ENCODE data around the gene C1D.
"Not testable (repeated sequence)": the region's sequence is repeated elsewhere in the genome, so short reads cannot be mapped to it uniquely, and the experiment has no call there.

The C1D gene, protein sequence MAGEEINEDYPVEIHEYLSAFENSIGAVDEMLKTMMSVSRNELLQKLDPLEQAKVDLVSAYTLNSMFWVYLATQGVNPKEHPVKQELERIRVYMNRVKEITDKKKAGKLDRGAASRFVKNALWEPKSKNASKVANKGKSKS

DNA sequence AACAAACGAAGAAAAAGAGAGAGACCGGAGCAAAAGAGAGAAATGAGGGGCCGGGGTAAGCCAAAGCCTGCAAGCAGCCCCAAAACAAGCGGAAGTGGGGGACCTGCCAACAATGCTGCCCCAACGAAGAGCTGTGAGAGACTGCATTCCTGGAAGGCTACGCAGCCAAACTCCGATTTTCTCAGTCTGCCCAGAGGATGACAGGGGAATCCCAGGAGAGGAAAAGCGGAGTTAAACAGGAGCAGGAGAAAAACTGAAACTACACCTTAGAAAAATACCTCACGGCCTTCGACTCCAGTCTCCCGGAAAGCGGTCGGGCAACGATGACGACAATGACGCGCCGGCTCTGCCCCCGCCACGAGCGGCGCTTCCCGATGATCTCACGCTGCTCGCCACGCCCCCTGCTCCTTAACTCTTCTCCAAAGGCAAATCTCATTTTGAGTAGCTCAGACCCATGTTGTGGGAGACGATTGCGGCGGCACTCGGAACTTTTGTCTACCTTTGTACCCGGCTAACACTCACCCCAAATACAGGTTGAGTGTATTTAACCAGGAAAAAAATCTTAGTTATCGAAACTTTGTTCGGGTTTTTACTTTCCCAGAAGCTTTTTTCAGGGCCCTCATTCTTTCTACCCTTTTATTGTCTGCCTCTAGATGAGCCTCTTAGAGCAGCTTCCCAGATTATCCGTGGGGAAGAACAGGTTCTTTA, at the start of gene C1D:
TSS of gene C1D (minus strand) at position 325 of the 708 bp plus-strand sequence. CDS start 15,694 bp downstream, outside the sequence.
- DNase-seq (ENCODE audit: low spot score) = peak; percentile 91

DNA sequence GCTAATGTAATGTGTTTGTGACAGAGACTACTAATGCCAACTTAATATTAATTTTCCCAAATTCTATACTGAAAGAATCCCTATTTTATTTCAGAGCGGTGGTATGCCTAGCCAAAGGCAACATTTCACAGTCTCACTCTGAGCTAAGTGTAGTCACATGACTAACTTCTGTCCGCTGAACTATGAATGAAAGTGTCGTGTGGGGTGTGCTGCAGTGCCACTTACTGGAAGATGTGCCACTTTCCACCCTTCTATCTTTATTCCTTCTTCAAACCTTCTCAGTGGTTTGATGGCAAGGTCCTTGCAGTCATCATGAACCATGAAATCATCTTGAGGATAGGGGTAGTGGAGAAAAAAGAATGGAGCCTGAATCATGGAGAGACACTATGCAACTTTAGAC, 47.3 kb upstream of the C1D start:
- no peak for DNase-seq (ENCODE audit: low spot score)

DNA sequence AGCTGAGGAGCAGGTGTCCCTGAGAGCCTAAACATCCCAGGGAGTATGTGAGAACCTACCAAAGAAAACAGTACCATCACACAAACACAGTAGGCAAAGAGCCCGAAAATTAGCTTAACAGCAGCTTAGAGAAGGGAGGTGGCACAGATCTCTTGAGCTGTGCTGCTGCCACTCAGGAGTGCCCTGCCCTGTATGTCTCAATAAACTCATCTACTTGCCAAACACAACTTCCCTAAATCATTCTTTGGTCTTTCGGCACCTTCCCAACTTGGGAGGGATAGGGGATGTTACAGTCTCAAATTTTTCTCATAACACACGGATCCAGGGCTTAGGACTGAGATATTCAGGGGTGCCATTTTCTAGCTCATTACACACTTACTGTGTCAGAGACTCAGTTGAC, 45.3 kb upstream of the C1D start:
- DNase-seq (ENCODE audit: low spot score) = no peak

- no peak for DNase-seq (ENCODE audit: low spot score)
Measured at GRCh38 chr2:68107475-68107874, 44.7 kb upstream of the C1D start.

DNA sequence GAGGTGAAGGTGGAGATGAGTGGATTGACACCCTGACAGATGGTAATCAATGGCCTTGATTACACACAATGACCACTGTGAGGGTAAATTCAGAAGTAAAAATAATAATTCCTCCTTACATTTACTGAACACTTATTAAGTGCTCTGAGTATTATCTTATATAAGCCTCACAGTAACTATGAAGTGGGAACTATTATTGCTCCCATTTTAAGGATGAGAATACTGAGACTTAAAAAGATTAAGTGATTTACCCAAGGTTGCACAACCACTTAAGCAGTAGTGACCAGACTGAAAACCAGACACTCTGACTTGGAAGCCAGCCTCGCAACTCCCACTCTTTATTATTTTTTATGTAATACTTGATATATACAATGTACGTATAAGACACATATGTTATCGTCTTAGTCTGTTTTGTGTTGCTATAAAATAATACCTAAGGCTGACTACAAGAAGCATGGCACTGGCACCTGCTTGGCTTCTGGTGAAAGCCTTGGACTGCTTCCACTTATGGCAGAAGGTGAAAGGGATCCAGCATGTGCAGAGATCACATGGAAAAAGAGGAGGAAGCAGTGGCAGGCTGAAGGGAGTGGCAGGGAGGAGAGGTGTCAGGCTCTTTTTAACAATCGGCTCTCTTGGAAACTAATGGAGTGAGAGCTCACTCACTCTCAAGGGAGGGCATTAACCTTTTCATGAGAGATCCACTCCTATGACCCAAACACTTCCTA, 41.5 kb upstream of the C1D start:
- DNase-seq (ENCODE audit: low spot score) = no peak

GRCh38 chr2:68103709-68104055, 40.9 kb upstream of the C1D start:
- no peak for DNase-seq (ENCODE audit: low spot score)

DNA sequence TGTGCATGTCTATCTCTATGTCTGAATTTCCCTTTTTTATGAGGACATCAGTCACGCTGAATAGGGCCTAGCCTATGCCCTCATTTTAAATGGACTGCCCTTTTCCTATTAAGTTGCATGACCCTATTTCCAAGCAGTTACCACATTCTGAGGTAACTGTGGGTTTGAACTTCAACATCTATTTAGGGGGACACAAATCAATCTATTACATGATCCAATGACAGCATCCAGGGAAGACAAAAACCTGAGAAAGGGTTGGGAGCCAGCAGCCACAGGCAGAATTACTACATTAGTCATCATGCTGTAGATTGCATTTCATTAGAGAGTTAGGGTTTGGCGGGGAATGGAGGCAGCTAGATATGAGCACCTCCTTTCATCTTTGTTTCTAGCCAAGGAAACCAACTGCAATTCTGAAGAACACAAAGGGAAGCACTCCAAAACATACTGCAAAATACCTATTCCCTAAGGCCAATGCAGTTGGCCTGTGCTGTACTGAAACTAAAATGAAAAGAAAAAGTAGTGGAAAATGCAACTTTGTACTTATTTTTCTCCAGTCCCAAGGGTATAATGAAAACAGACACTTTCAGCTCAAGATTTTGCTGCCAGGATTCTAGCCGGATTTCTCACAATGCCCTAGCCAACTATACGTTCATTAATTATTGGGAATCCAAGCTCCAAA, 40.4 kb upstream of the C1D start:
- DNase-seq (ENCODE audit: low spot score) = no peak

DNA sequence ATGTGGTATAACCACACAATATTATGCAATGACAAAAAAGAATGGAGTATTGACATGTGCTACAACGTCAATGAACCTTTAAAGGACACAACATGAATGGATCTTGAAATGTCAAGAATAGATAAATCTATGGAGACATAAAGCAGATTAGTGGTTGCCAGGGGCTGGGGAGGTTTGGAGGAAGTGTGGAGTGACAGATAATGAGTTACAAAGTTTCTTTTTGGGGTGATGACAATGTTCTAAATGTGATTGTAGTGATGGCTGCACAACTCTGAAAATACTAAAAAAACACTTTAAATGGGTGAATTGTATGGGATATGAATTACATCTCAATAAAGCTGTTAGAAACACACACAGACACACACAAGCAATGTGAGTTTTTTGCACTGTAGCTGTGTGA, 37.4 kb upstream of the C1D start:
- no peak for DNase-seq (ENCODE audit: low spot score)

DNA sequence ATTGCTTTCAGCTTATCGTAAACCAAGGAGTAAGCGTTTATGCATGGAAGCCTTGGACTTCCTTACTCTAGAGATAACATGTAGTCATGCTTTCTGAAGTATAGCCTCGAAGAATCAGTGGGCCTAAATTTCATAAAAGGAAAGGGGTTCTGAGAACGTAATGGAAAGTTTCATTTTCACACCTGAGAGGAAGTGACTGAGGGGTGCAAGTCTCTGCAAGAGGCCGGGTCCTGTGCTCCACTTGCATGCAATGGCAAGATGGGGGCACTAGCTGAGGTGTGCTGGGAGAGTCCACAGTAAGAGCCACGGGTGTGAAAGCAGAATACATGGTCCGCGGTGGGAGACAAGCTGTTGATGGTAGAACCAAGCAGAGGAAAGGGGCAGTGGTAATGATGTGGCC, 36.5 kb upstream of the C1D start:
- DNase-seq (ENCODE audit: low spot score) = no peak

GRCh38 chr2:68098291-68098797, 35.5 kb upstream of the C1D start:
- DNase-seq (ENCODE audit: low spot score) = no peak

GRCh38 chr2:68094111-68094510, 31.3 kb upstream of the C1D start:
- DNase-seq (ENCODE audit: low spot score) = no peak

DNA sequence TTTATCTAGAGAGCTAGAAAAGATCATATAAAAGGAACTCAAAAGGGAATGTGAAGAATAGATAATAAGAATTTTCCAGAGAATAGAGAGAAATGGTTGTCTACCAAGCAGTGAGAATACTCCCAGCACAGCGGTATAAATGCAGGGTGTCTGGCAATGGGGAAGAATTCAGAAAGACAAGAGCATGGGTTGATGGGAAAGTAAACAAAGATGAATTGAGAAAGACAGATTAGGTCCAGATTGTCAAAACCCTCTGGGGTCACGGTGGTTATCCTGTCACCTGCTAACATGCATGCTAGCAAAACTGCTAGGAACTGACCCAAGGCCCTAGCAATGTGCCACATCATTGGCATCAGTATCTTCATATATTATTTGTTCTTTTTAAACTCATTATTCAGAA, 30.8 kb upstream of the C1D start:
- DNase-seq (ENCODE audit: low spot score) = no peak

- no peak for DNase-seq (ENCODE audit: low spot score)
Measured at GRCh38 chr2:68091439-68092034, 28.7 kb upstream of the C1D start.

DNA sequence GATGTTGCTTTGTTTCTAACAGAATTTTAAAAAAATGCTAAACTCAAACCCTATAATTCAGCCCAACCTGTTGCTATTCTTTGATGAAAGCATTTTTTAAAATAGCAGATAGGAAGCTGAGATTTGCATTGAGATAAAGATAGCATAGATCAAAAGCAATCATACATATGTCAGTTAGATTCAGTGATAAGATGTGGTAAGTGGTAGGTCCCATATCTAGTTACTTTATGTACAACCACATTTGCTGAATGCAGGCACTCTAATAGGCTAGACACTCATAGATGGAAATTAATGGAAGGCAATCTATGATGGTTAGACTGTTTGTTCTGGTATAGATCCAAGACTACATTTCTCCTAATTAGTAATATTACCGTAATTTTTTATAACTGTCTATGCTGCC, 27.2 kb upstream of the C1D start:
- peak; percentile 4 for DNase-seq (ENCODE audit: low spot score)

- DNase-seq (ENCODE audit: low spot score) = no peak
Measured at GRCh38 chr2:68088940-68089339, 26.1 kb upstream of the C1D start.

DNA sequence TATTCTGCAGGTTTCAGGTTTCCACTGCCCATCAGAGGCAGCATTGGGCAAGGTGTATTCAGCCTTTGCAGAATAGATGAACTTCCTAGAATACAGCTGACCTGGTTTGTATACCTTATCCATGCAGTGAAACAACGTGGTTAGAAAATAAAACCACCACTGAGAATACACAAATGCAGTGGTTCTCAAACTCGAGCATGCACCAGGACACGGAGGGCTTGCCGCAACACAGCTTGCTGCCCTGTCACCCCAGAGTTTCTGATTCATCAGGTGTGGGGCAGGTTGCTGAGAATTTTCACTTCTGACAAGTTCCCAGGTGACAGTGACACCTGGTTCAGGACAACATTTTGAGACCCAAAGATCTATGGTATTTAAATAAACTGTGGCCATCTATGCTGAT, 23.4 kb upstream of the C1D start:
- DNase-seq (ENCODE audit: low spot score) = no peak

DNA sequence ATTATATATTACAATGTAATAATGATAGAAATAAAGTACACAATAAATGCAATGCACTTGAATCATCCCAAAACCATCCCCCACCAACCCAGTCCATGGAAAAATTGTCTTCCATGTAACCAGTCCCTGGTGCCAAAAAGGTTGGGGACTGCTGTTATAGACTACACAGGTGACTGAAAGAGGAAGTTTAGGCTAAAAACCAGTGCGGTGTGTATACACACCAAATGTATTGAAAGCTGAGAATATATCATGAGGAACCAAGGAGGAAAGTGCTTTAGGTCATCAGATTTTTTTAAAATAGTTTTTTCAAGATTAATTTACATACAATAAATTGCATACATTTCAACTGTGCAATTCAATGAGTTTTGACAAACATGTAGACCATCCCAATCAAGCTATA, 20.5 kb upstream of the C1D start:
- DNase-seq (ENCODE audit: low spot score) = no peak

DNA sequence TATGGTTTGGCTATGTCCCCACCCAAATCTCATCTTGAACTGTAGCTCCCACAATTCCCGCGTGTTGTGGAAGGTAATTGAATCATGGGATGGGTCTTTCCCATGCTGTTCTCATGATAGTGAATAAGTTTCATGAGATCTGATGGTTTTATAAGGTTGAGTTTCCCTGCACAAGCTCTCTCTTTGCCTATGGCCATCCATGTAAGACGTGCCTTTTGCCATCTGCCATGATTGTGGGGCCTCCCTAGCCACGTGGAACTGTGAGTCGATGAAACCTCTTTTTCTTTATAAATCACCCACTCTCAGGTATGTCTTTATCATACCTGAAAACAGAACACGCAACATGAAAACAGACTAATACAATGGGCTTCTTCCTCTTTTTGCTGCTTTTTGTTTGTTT, 11.2 kb upstream of the C1D start:
- DNase-seq (ENCODE audit: low spot score) = no peak

DNA sequence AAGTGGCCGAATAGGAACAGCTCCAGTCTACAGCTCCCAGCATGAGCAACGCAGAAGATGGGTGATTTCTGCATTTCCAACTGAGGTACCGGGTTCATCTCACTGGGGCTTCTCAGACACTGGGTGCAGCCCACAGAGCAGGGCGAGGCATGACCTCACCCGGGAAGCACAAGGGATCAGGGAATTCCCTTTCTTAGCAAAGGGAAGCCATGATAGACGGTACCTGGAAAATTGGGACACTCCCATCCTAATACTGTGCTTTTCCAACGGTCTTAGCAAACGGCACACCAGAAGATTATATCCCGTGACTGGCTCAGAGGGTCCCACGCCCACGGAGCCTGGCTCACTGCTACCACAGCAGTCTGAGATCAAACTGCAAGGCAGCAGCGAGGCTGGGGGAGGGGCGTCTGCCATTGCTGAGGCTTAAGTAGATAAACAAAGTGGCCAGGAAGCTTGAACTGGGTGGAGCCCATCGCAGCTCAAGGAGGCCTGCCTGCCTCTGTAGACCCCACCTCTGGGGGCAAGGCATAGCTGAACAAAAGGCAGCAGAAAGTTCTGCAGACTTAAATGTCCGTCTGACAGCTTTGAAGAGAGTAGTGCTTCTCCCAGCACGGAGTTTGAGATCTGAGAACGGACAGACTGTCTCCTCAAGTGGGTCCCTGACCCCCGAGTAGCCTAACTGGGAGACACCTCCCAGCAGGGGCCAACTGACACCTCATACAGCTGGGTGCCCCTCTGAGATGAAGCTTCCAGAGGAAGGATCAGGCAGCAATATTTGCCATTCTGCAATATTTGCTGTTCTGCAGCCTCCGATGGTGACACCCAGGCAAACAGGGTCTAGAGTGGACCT, 1.2 kb upstream of the C1D start:
- not testable (repeated sequence) for DNase-seq (ENCODE audit: low spot score)

DNA sequence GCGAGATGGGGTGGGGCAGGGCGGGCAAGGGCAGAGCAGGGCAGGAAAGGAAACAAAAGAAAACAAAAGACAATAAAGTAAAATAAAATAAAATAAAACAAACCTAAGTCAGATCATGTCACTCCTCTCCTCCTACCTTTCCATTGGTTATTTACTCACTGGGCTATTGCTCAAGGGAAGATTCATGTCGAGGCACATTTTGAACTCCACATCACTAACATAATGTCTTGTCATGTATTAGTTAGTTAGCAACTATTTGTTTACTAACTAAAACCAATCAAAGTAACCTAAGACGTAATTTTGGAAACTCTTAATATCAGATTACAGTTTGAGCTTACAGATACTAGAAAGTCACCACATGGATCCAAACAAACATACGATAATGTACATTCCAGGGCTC, 2.2 kb downstream of the C1D start:
- DNase-seq (ENCODE audit: low spot score) = no peak

DNA sequence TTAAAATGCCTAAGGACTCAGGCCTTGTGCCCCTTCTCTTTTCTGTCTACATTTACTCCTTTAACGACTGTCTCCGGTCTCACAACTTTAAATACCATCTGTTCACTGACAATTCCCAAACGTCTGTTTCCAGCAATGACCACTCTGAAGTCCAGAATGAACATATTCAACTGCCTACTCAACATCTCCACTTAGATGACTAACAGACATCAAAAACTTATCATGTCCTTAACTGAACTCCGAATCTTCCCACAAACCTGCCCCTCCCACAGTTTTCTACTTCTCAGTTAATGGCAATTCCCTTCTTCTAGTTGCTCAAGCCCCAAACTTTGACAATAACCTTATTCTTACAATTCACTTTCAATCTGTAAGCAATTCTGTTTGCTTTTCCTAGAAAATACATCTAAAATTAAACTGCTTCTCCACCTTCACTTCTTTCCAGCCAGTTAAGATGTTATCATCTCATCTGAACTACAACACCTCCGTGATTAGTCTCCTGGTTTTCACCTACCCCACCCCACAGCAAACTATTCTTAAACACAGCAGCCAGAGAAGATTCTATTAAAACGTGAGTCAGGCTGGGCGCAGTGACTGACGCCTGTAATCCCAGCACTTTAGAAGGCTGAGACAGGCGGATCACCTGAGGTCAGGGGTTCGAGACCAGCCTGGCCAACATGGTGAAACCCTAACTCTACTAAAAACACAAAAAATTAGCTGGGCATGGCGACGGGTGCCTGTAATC, 2.8 kb downstream of the C1D start:
- DNase-seq (ENCODE audit: low spot score) = no peak
